SW480 (cell line): ENCODE data around the gene ADIPOR2.

ENCODE experiments used
- DNase-seq: peaks from one replicate; pipeline ENCODE4 v3.0.0-alpha.2; 2016; ENCODE audit warnings: low spot score

The ADIPOR2 gene

GRCh38 chr12:1832801-1833595, 142.1 kb downstream of the ADIPOR2 start:
- no peak for DNase-seq

DNA sequence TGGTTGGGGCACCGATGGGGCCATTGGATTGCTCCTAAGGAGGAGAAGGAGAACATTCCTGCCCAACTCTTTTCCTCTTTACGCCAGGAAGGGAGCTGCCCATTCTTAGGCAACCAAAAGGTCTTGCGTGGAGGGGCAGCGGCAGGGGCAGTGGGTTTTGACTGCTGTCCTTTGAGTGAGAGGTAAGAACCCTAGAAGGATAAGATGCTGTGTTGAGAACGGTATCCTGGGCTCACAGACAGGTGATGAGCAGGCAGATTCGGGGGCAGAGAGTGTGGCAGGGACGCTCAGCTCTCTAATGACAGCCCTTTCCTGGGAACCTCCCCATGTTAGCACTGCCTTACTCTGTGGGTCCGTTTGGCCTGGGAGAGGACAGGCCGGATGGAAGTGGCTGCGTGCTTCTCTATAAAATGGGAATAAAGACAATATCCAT, 142.7 kb downstream of the ADIPOR2 start:
- DNase-seq: no peak

DNA sequence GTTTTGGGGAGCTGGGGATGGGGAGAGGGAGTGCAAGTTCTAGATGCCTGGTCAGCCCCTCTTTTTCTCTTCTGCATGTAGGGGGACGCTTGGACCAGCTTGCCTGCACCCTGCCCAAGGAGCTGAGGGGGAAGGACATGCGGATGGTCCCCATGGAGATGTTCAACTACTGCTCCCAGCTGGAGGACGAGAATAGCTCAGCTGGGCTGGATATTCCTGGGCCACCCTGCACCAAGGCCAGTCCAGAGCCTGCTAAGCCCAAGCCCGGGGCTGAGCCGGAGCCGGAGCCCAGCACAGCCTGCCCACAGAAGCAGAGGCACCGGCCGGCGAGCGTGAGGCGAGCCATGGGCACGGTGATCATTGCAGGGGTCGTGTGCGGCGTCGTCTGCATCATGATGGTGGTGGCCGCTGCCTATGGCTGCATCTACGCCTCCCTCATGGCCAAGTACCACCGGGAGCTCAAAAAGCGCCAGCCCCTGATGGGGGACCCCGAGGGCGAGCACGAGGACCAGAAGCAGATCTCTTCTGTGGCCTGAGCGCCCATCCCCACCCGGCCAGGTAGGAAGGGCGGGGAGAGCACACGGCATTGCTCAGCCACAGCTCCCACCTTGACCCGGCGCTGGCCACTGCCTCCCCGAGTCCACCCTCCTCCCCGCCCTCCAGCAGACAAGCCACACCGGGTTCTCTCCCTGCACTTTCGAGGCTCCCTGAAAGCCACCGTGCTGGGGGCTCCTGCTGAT, 143.5 kb downstream of the ADIPOR2 start:
- DNase-seq: no peak

GRCh38 chr12:1835211-1836131, 144.6 kb downstream of the ADIPOR2 start:
- DNase-seq: no peak

GRCh38 chr12:1836241-1836803, 145.5 kb downstream of the ADIPOR2 start:
- no peak for DNase-seq

GRCh38 chr12:1836854-1837421, 146.1 kb downstream of the ADIPOR2 start:
- no peak for DNase-seq

GRCh38 chr12:1837541-1838204, 146.8 kb downstream of the ADIPOR2 start:
- DNase-seq: no peak
